Immature natural killer cell (primary cell): ENCODE measurements around the gene FZD10. TPM values are rescaled to one million over a fixed set of nuclear protein-coding genes. Genes with fewer than 3 reads are reported as not detected.

Source experiments
- DNase-seq, 3 donors: peaks; one replicate each; pipeline ENCODE4 v3.0.0; 2022; ENCODE audit warnings: mixed read lengths in 1 of 3
- H3K27ac Mint-ChIP-seq, 6 donors: one replicate each; pipeline ENCODE4 v1.8.0; 2020; ENCODE audit warnings: mixed read lengths in 6 of 6, mild to moderate bottlenecking in 5 of 6, inconsistent platforms in 4 of 6, moderate library complexity in 3 of 6
- H3K27me3 Mint-ChIP-seq, 3 donors: one replicate each; pipeline ENCODE4 v1.8.0; 2020 to 2021; ENCODE audit warnings: low read depth in 3 of 3, mild to moderate bottlenecking in 3 of 3, mixed read lengths in 3 of 3, moderate library complexity in 3 of 3, inconsistent platforms in 1 of 3
- H3K36me3 Mint-ChIP-seq, 3 donors: one replicate each; pipeline ENCODE4 v1.8.0; 2020; ENCODE audit warnings: mixed read lengths in 3 of 3, inconsistent platforms in 2 of 3, mild to moderate bottlenecking in 2 of 3
- H3K4me1 Mint-ChIP-seq, 2 donors: one replicate each; pipeline ENCODE4 v1.8.0; 2020; ENCODE audit warnings: inconsistent platforms in 2 of 2, mild to moderate bottlenecking in 2 of 2, mixed read lengths in 2 of 2, moderate library complexity in 1 of 2
- H3K4me3 Mint-ChIP-seq, 5 donors: one replicate each; pipeline ENCODE4 v1.8.0; 2020; ENCODE audit warnings: mild to moderate bottlenecking in 5 of 5, mixed read lengths in 5 of 5, inconsistent platforms in 3 of 5, moderate library complexity in 3 of 5
- H3K9me3 Mint-ChIP-seq, 6 donors: one replicate each; pipeline ENCODE4 v1.8.0; 2020; ENCODE audit warnings: mild to moderate bottlenecking in 6 of 6, mixed read lengths in 6 of 6, inconsistent platforms in 4 of 6, moderate library complexity in 3 of 6
- polyA plus RNA-seq, 3 donors: library from polyadenylated mRNA; unstranded; fragments of 300-500 nt; fragmentation: Illumina TruSeq; gene quantifications; one replicate each; pipeline ENCODE4 v1.2.3, GENCODE V29; 2021

FZD10 gene
- polyA plus RNA-seq, 3 donors from 2014 or later: not detected

GRCh38 chr12:130201037-130201436, 38.8 kb downstream of the FZD10 start:
- Mint-ChIP-seq H3K36me3 (no peaks in the 10 kb centered on the region), H3K4me1 (no peaks in the 10 kb centered on the region), H3K9me3 (no peaks in the 10 kb centered on the region), H3K4me3 (no peak overlapping the region), H3K27me3 (peaks cover 2 to 9% (median 5%) of the 10 kb centered on the region in 3 donors), H3K27ac (no peak overlapping the region)
- DNase-seq: no peak

- Mint-ChIP-seq H3K36me3 (no peaks in the 10 kb centered on the region), H3K27me3 (peaks cover 2 to 9% (median 5%) of the 10 kb centered on the region in 3 donors), H3K4me1 (no peaks in the 10 kb centered on the region), H3K27ac (no peak overlapping the region), H3K9me3 (no peaks in the 10 kb centered on the region), H3K4me3 (no peak overlapping the region)
- no peak for DNase-seq
These were observed 39.9 kb downstream of the FZD10 start for GRCh38 chr12:130202201-130202600.

GRCh38 chr12:130203151-130203550, 40.9 kb downstream of the FZD10 start:
- Mint-ChIP-seq H3K27ac (no peak overlapping the region), H3K9me3 (no peaks in the 10 kb centered on the region), H3K36me3 (no peaks in the 10 kb centered on the region), H3K4me1 (no peaks in the 10 kb centered on the region), H3K27me3 (peaks cover 2 to 9% (median 5%) of the 10 kb centered on the region in 3 donors), H3K4me3 (no peak overlapping the region)
- no peak for DNase-seq

GRCh38 chr12:130204541-130204953, 42.3 kb downstream of the FZD10 start:
- Mint-ChIP-seq H3K27ac (no peak overlapping the region), H3K4me3 (no peak overlapping the region), H3K9me3 (no peaks in the 10 kb centered on the region), H3K27me3 (peaks cover 2 to 9% (median 5%) of the 10 kb centered on the region in 3 donors), H3K36me3 (no peaks in the 10 kb centered on the region), H3K4me1 (no peaks in the 10 kb centered on the region)
- DNase-seq: no peak

- Mint-ChIP-seq H3K4me1 (no peaks in the 10 kb centered on the region), H3K27ac (no peak overlapping the region), H3K9me3 (no peaks in the 10 kb centered on the region), H3K36me3 (no peaks in the 10 kb centered on the region), H3K27me3 (peaks cover 0 to 9% (median 5%) of the 10 kb centered on the region in 3 donors), H3K4me3 (no peak overlapping the region)
- DNase-seq: no peak
These were observed 43.2 kb downstream of the FZD10 start for GRCh38 chr12:130205495-130205894.

- Mint-ChIP-seq H3K36me3 (peaks cover 0 to 6% (median 0%) of the 10 kb centered on the region in 3 donors), H3K27ac (no peak overlapping the region), H3K27me3 (peaks cover 0 to 4% (median 2%) of the 10 kb centered on the region in 3 donors), H3K9me3 (peaks cover 0 to 6% (median under 1%) of the 10 kb centered on the region in 6 donors), H3K4me1 (no peaks in the 10 kb centered on the region), H3K4me3 (no peak overlapping the region)
- DNase-seq: no peak
These were observed 50.2 kb downstream of the FZD10 start for GRCh38 chr12:130212384-130212989.

- peaks cover 0 to 6% (median 0%) of the 10 kb centered on the region in 3 donors for H3K36me3 Mint-ChIP-seq
- no peak overlapping the region for H3K27ac Mint-ChIP-seq
- peaks cover 0 to 4% (median 4%) of the 10 kb centered on the region in 3 donors for H3K27me3 Mint-ChIP-seq
- H3K4me3 Mint-ChIP-seq: no peak overlapping the region
- no peaks in the 10 kb centered on the region for H3K4me1 Mint-ChIP-seq
- H3K9me3 Mint-ChIP-seq: peaks cover 0 to 8% (median under 1%) of the 10 kb centered on the region in 6 donors
- no peak for DNase-seq
These were observed 51.0 kb downstream of the FZD10 start for GRCh38 chr12:130213249-130213648.

GRCh38 chr12:130214686-130215395, 52.6 kb downstream of the FZD10 start:
- H3K27ac Mint-ChIP-seq: no peak overlapping the region
- H3K36me3 Mint-ChIP-seq: peaks cover 0 to 6% (median 0%) of the 10 kb centered on the region in 3 donors
- no peaks in the 10 kb centered on the region for H3K4me1 Mint-ChIP-seq
- peaks cover 2 to 11% (median 9%) of the 10 kb centered on the region in 3 donors for H3K27me3 Mint-ChIP-seq
- DNase-seq: no peak
- H3K9me3 Mint-ChIP-seq: peaks cover under 1 to 8% (median 4%) of the 10 kb centered on the region in 6 donors
- H3K4me3 Mint-ChIP-seq: no peak overlapping the region

Other genes starting within 250 kb of the FZD10 start
- gene PIWIL1, start 175.4 kb downstream of the FZD10 start, polyA plus RNA-seq: not detected